GM20431 (cell line): ENCODE data around the gene TRPM4.
"Not testable (repeated sequence)": the region's sequence is repeated elsewhere in the genome, so short reads cannot be mapped to it uniquely, and the experiment has no call there.

Experiments used
- in situ Hi-C: fragments of 300-500 bp; cut with MseI, MboI; formaldehyde crosslinking; loops from one replicate; pipeline ENCODE4 v1.15.0; 2020; ENCODE audit warnings: low sequenced_read_pairs; ENCODE audit not compliant: unreplicated experiment

TRPM4 gene

DNA sequence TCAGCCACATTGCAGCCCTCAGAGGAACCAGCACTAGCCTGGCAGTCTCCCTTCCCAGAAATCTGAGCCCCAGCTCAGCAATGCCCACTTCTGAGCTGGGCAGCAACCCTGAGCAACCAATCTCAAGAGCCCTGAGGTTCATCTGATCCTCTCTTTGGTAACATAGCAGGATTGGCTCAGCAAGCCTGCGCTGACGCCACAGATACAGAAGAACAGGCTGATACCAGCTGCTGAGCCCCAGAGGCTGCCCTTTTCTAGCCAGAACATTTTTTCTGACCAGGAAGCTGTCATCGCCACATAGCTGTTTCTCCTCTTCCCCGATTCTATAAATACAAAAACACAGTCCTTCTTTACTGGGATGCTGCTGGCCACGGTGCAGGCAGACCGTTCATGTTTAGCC lies 59.8 kb downstream of the TRPM4 start:
- in situ Hi-C loops: no loop called here

DNA sequence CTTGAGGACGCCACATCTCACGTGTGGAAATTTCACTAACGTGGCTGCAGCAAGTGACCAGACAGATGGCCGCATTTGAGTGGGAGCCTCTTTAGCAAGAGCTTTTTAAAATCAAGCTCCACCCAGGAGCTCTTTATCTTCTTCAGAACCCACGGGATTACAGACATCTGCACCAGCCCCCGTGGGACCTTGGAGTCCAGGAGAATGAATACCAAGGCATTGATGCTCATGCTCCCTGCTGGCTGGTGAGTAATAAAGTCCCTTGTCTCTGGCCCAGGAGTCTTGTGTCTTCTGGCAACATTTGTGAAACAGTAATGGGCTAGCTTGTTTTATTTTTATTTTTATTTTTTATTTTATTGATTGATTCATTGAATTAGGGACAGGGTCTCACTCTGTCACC lies 64.4 kb downstream of the TRPM4 start:
- in situ Hi-C loops: no loop called here

- in situ Hi-C loops: no loop called here
These were observed 64.9 kb downstream of the TRPM4 start for GRCh38 chr19:49222528-49222927.

- in situ Hi-C loops: no loop called here
These were observed 65.9 kb downstream of the TRPM4 start for GRCh38 chr19:49223472-49223871.

- in situ Hi-C loops: not testable (repeated sequence)
These were observed 66.8 kb downstream of the TRPM4 start for GRCh38 chr19:49224441-49224840.

DNA sequence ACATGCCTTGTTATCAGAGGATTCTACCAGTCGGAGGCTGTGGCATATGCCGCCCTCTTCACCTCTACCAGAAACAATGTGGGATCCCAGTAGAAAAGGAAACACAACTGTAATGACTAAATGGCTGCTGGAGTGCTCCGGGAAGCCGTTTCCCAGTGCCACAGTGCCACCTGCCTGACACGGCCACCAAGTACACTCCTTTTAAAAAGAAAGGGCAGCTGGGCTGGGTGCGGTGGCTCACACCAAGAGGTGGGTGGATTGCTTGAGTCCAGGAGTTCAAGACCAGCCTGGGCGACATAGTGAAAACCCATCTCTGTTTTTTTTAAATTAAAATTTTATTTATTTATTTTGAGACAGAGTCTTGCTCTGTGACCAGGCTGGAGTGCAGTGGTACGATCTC lies 67.3 kb downstream of the TRPM4 start:
- in situ Hi-C loops: no loop called here

- in situ Hi-C loops: no loop called here
These were observed 71.8 kb downstream of the TRPM4 start for GRCh38 chr19:49229416-49229815.

DNA sequence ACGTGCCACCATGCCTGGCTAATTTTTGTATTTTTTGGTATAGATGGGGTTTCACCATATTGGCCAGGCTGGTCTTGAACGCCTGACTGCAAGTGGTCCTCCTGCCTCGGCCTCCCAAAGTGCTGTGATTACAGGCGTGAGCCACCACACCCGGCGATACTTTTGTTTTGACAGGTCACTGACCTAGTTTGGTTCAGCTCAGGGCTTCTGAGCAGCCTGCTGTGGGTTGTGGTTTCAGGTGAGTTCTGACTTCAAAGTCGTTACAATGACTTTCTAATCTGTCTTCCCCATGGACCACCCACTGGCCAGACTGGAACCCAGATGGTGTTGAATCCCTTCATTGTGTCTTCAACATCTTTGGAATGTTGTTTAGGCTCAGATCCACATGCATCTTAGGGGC lies 73.8 kb downstream of the TRPM4 start:
- in situ Hi-C loops: no loop called here

- in situ Hi-C loops: no loop called here
These were observed 74.2 kb downstream of the TRPM4 start for GRCh38 chr19:49231804-49232203.

DNA sequence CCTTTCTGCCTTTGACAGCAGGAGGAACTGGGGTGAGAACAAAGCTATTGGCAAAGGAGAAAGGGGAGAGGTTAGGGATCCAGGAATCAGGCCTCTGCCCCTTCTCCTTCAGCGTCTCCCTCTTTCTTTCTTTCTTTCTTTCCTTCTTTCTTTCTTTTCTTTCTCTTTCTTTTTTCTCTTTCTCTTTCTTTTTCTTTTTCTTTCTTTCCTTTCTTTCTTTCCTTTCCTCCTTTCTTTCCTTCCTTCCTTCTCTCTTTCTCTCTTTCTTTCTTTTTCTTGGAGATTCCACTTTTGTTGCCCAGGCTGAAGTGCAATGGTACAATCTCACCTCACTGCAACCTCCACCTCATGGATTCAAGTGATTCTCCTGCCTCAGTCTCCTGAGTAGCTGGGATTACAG lies 75.6 kb downstream of the TRPM4 start:
- in situ Hi-C loops: no loop called here

GRCh38 chr19:49241769-49242168 lies 84.2 kb downstream of the TRPM4 start:
- in situ Hi-C loops: no loop called here

GRCh38 chr19:49243129-49243528 lies 85.5 kb downstream of the TRPM4 start:
- in situ Hi-C loops: no loop called here

DNA sequence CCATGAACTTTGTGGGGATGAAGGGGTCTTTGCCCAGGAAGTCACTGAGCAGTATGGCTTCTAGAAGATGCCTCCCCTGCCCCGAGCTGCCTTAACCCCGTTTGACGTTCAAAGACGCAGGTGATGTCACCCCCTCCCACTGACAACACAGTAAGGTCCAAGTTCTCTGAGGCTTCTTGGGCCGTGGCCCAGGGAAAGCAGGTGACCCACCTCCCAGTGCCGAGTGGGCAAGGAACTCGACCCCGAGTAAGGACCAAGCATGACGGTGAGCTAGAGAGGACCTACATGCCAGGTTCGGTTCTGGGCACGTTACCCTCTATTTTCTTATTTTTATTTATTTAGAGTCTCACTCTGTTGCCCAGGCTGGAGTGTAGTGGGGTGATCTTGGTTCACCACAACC lies 86.1 kb downstream of the TRPM4 start:
- in situ Hi-C loops: no loop called here

DNA sequence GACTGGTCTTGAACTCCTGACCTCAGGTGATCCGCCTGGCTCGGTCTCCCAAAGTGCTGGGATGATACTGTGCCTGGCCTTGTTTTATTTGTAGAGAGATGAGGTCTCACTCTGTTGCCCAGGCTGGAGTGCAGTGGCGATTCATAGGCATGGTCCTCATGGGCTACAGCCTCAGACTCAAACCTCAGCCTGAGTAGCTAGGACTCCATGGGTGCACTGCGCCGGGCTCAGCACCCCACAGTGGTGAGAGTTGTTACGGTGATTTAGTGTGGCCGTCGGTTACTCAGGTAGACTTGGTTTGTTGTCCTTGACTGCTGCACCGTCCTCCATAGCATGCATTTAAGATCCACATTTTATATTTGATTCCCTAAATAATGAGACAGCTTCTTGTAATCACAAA lies 86.7 kb downstream of the TRPM4 start:
- in situ Hi-C loops: no loop called here

- in situ Hi-C loops: no loop called here
These were observed 90.1 kb downstream of the TRPM4 start for GRCh38 chr19:49247676-49248075.

GRCh38 chr19:49249933-49250332 lies 92.3 kb downstream of the TRPM4 start:
- in situ Hi-C loops: no loop called here

DNA sequence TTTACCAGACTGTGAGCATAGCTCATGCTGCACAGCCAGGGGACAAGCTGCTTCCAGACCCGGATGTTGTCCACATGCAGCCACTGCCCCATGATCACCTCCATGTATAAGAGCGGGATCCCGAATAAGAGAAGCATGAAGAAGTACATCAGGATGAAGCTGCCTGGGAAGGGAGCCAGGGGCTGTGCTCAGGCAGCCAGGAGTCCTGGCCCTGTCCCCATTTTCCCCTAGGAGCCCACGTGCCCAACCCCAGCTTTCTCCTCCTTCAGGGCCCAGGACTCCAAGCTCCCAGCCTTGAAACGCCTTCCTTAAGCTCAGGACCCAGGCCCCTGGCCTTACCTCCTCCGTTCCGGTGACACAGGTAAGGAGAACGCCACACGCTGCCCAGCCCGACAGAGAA lies 98.1 kb downstream of the TRPM4 start:
- in situ Hi-C loops: no loop called here

DNA sequence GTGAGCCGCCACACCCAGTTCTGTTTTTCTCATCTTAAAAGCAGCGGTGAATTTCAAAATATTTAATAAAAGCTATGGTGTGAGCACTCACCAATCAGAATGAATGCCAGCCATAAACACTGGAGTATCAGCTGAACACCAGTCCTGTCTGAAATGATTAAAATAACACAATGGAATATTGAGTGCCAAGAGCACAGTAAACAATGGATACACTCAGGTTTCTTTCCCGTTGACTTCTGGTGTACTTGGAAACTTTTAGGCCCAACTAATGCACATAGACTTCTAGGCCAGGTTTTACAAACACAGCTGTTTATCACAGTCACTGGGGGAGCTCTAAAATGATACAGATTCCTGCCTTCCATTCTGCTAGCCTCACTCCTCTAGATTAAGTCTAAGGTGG lies 99.1 kb downstream of the TRPM4 start:
- in situ Hi-C loops: no loop called here
